Transverse colon (tissue), 4 donors: ENCODE results near the gene SHMT1. TPM values are rescaled to one million over a fixed set of nuclear protein-coding genes. Genes with fewer than 3 reads are reported as not detected.
"Not testable (repeated sequence)": the region's sequence is repeated elsewhere in the genome, so short reads cannot be mapped to it uniquely, and the experiment has no call there.

ENCODE experiments used
- DNase-seq: peaks from one replicate; pipeline ENCODE4 v3.0.0-alpha.2; 2019
- H3K27ac ChIP-seq, 4 donors: fragments of 200-600 bp; sonication (generic); 2 replicates each; pipeline ENCODE4 v1.5.1; 2016 to 2018; ENCODE audit warnings: inconsistent platforms in 4 of 4
- H3K27me3 ChIP-seq: fragments of 200-600 bp; sonication (generic); 2 replicates; pipeline ENCODE4 v1.5.1; 2017; ENCODE audit warnings: inconsistent platforms
- H3K36me3 ChIP-seq, 4 donors: fragments of 200-600 bp; sonication (generic); 2 replicates each; pipeline ENCODE4 v1.5.1; 2017 to 2019; ENCODE audit warnings: inconsistent platforms in 4 of 4
- H3K4me1 ChIP-seq, 4 donors: fragments of 200-600 bp; sonication (generic); 2 replicates each; pipeline ENCODE4 v1.5.1; 2017 to 2020; ENCODE audit warnings: inconsistent platforms in 4 of 4
- H3K4me3 ChIP-seq, 4 donors: fragments of 200-600 bp; sonication (generic); 1 replicate in 1 of 4; 2 replicates in 3 of 4; pipeline versions ENCODE4 v1.5.1 to v1.6.1; 2017 to 2019; ENCODE audit warnings: inconsistent platforms in 4 of 4
- H3K9me3 ChIP-seq, 2 donors: fragments of 200-600 bp; sonication (generic); 2 replicates each; pipeline ENCODE4 v1.5.1; 2017 to 2019; ENCODE audit warnings: inconsistent platforms in 2 of 2
- CTCF ChIP-seq, 5 experiments: fragments of 200-600 bp in 3 of 5; fragments of 450-650 bp in 2 of 5; sonication (generic) in 3 of 5; IDR thresholded peaks; 1 replicate in 2 of 5; 2 replicates in 3 of 5; pipeline ENCODE4 v1.5.1; 2016 to 2017; ENCODE audit warnings: antibody characterized with exemption in 5 of 5, inconsistent platforms in 3 of 5, mild to moderate bottlenecking in 2 of 5, moderate library complexity in 1 of 5
- EP300 ChIP-seq: sonication (generic); formaldehyde crosslinking; IDR thresholded peaks from one replicate; pipeline ENCODE4 v1.6.1; 2017; ENCODE audit warnings: antibody characterized with exemption, low read depth
- POLR2A ChIP-seq: fragments of 450-650 bp; IDR thresholded peaks from one replicate; pipeline ENCODE4 v1.6.1; 2016; ENCODE audit warnings: antibody characterized with exemption, mild to moderate bottlenecking, moderate library complexity
- POLR2AphosphoS5 ChIP-seq, 3 donors: sonication (generic); formaldehyde crosslinking; IDR thresholded peaks; one replicate each; pipeline ENCODE4 v1.6.1; 2016; ENCODE audit warnings: antibody characterized with exemption in 3 of 3
- WGBS, 2 donors: methylation state at CpG; one replicate each; pipeline ENCODE4 v1.1.5; 2018; ENCODE audit warnings: low coverage in 1 of 2; 5-methylcytosine and 5-hydroxymethylcytosine counted together
- in situ Hi-C, 4 donors: fragments of 200-750 bp; cut with MboI; loops; one replicate each; pipeline versions ENCODE4 v1.15.0 to v1.15.1; 2017; ENCODE audit warnings: low sequenced_read_pairs in 3 of 4, low pct_ligation_motif_present in 1 of 4, low pct_unique_long_range_greater_than_20kb in 1 of 4
- intact Hi-C: fragments of 100-400 bp; cut with DNase I; formaldehyde crosslinking; loops from one replicate; pipeline ENCODE4 v1.15.1; 2023; ENCODE audit warnings: low total_unique reads
- total RNA-seq, 4 donors: library from RNA; depleted of rRNA; stranded (reverse); fragments of >200 nt; gene quantifications; one replicate each; pipeline ENCODE4 v1.1.0, GENCODE V29; 2016

The SHMT1 gene
- total RNA-seq, 4 donors from 2014 or later = 29.2 to 49.4 (median 38.5) TPM

GRCh38 chr17:18300725-18301480 is 62.4 kb downstream of the SHMT1 start:
- in situ Hi-C loops (loop anchor here in 1 of 4 donors (10.0 kb wide), 1 partner anchor 86 kb away; no protein-coding TSS in a partner anchor), intact Hi-C loops (no loop called here)
- no peak for TF ChIP-seq POLR2AphosphoS5 (IDR thresholded peaks at IDR 0.05)
- no peak for TF ChIP-seq CTCF (IDR thresholded peaks at IDR 0.05)
- no peak for TF ChIP-seq EP300
- TF ChIP-seq POLR2A = no peak
- no peak overlapping the region for H3K27ac ChIP-seq
- no peaks in the 10 kb centered on the region for H3K27me3 ChIP-seq
- H3K9me3 ChIP-seq = no peaks in the 10 kb centered on the region
- peaks cover 0 to 51% (median 22%) of the 10 kb centered on the region in 4 donors for H3K36me3 ChIP-seq
- WGBS, 2 donors = 78 to 96% methylated on average over 3 to 8 of the region's 8 CpGs
- H3K4me3 ChIP-seq = no peak overlapping the region
- no peaks in the 10 kb centered on the region for H3K4me1 ChIP-seq
- no peak for DNase-seq

- intact Hi-C loops, H3K27ac ChIP-seq, H3K4me1 ChIP-seq, in situ Hi-C loops, DNase-seq, H3K27me3 ChIP-seq, H3K9me3 ChIP-seq, H3K4me3 ChIP-seq: not testable (repeated sequence)
- 79% methylated on average over 6 of the region's 30 CpGs; no CpG with 5 or more reads in 1 of the 2 donors for WGBS, 2 donors
- peaks cover 0 to 34% (median 16%) of the 10 kb centered on the region in 4 donors for H3K36me3 ChIP-seq
Measured at GRCh38 chr17:18298061-18298460, 65.3 kb downstream of the SHMT1 start.

GRCh38 chr17:18291718-18292540 is 71.4 kb downstream of the SHMT1 start:
- H3K36me3 ChIP-seq = peaks cover 0 to 42% (median 13%) of the 10 kb centered on the region in 4 donors
- intact Hi-C loops = no loop called here

GRCh38 chr17:18285296-18285695 is 78.1 kb downstream of the SHMT1 start:
- Histone ChIP-seq H3K27me3 (no peaks in the 10 kb centered on the region), H3K36me3 (peaks cover 0 to 51% (median 12%) of the 10 kb centered on the region in 4 donors), H3K27ac (no peak overlapping the region), H3K4me1 (no peaks in the 10 kb centered on the region), H3K9me3 (no peaks in the 10 kb centered on the region), H3K4me3 (no peak overlapping the region)
- WGBS, 2 donors = 93 to 100% methylated on average over 4 to 11 of the region's 11 CpGs
- DNase-seq = no peak
- TF ChIP-seq EP300 = no peak
- TF ChIP-seq POLR2AphosphoS5 (IDR thresholded peaks at IDR 0.05) = no peak
- intact Hi-C loops (no loop called here), in situ Hi-C loops (no loop called here)

More at GRCh38 chr17:18291718-18292540, 71.4 kb downstream of the SHMT1 start:
- 93 to 95% methylated on average over 13 to 15 of the region's 15 CpGs for WGBS, 2 donors
- no peak overlapping the region for H3K27ac ChIP-seq
- no peak for DNase-seq
- H3K4me1 ChIP-seq = no peaks in the 10 kb centered on the region
- no peaks in the 10 kb centered on the region for H3K9me3 ChIP-seq
- H3K4me3 ChIP-seq = no peak overlapping the region
- TF ChIP-seq CTCF (IDR thresholded peaks at IDR 0.05) (no peak), EP300 (no peak), POLR2A (no peak), POLR2AphosphoS5 (IDR thresholded peaks at IDR 0.05) (no peak)
- no peaks in the 10 kb centered on the region for H3K27me3 ChIP-seq
- in situ Hi-C loops = no loop called here

- Histone ChIP-seq H3K27me3 (no peaks in the 10 kb centered on the region), H3K4me1 (no peaks in the 10 kb centered on the region), H3K27ac (no peak overlapping the region), H3K36me3 (peaks cover 0 to 41% (median 18%) of the 10 kb centered on the region in 4 donors), H3K4me3 (no peak overlapping the region), H3K9me3 (no peaks in the 10 kb centered on the region)
- DNase-seq = no peak
- WGBS, 2 donors = 94 to 100% methylated on average over 1 to 6 of the region's 6 CpGs
- TF ChIP-seq CTCF (IDR thresholded peaks at IDR 0.05) (no peak), POLR2AphosphoS5 (IDR thresholded peaks at IDR 0.05) (no peak), EP300 (no peak), POLR2A (no peak)
- intact Hi-C loops = loop anchor here (2.0 kb wide), 1 partner anchor 47 kb away; no protein-coding TSS in a partner anchor
- in situ Hi-C loops = no loop called here
Measured at GRCh38 chr17:18281788-18282187, 81.6 kb downstream of the SHMT1 start.
